ENCODE measurements around the gene MFAP5.
"Not testable (repeated sequence)": the region's sequence is repeated elsewhere in the genome, so short reads cannot be mapped to it uniquely, and the experiment has no call there.

Gene MFAP5

GRCh38 chr12:8635342-8636006 is 27.2 kb downstream of the MFAP5 start:
- not testable (repeated sequence) for FAIRE-seq; DNase-seq (ENCODE audit: insufficient read length, low spot score)

GRCh38 chr12:8630131-8630530 is 32.5 kb downstream of the MFAP5 start:
- no peak for DNase-seq (ENCODE audit: insufficient read length, low spot score)
- no peak for FAIRE-seq

GRCh38 chr12:8629486-8630033 is 33.1 kb downstream of the MFAP5 start:
- DNase-seq (ENCODE audit: insufficient read length, low spot score) = no peak
- FAIRE-seq = no peak

- no peak for DNase-seq (ENCODE audit: insufficient read length, low spot score)
- FAIRE-seq = no peak
Observed at GRCh38 chr12:8628731-8629130, 33.9 kb downstream of the MFAP5 start.

GRCh38 chr12:8624750-8625149 is 37.9 kb downstream of the MFAP5 start:
- DNase-seq (ENCODE audit: insufficient read length, low spot score); FAIRE-seq: not testable (repeated sequence)

GRCh38 chr12:8622646-8623045 is 40.0 kb downstream of the MFAP5 start:
- no peak for DNase-seq (ENCODE audit: insufficient read length, low spot score)
- FAIRE-seq = no peak

GRCh38 chr12:8615206-8615605 is 47.4 kb downstream of the MFAP5 start:
- FAIRE-seq (no peak), DNase-seq (ENCODE audit: insufficient read length, low spot score) (no peak)

- DNase-seq (ENCODE audit: insufficient read length, low spot score); FAIRE-seq: not testable (repeated sequence)
Observed at GRCh38 chr12:8613881-8614280, 48.7 kb downstream of the MFAP5 start.

GRCh38 chr12:8612629-8613028 is 50.0 kb downstream of the MFAP5 start, which contains the start of gene AICDA:
AICDA (minus strand) TSS chr12:8612859; CDS start chr12:8612767, 92 bp downstream.
- DNase-seq (ENCODE audit: insufficient read length, low spot score) (no peak), FAIRE-seq (no peak)

GRCh38 chr12:8609061-8609570 is 53.5 kb downstream of the MFAP5 start:
- no peak for FAIRE-seq
- peak; percentile 52 for DNase-seq (ENCODE audit: insufficient read length, low spot score)

GRCh38 chr12:8606890-8607289 is 55.7 kb downstream of the MFAP5 start:
- FAIRE-seq = no peak
- DNase-seq (ENCODE audit: insufficient read length, low spot score) = no peak

GRCh38 chr12:8605057-8605456 is 57.6 kb downstream of the MFAP5 start:
- FAIRE-seq (no peak), DNase-seq (ENCODE audit: insufficient read length, low spot score) (no peak)

- DNase-seq (ENCODE audit: insufficient read length, low spot score) (no peak), FAIRE-seq (no peak)
Observed at GRCh38 chr12:8603856-8604255, 58.8 kb downstream of the MFAP5 start.

GRCh38 chr12:8603286-8603685 is 59.3 kb downstream of the MFAP5 start:
- no peak for DNase-seq (ENCODE audit: insufficient read length, low spot score)
- FAIRE-seq = no peak

- DNase-seq (ENCODE audit: insufficient read length, low spot score) (no peak), FAIRE-seq (no peak)
Observed at GRCh38 chr12:8596561-8596960, 66.1 kb downstream of the MFAP5 start.

Measured in HTR-8/SVneo (cell line).